Mesenchymal stem cell (in vitro differentiated cells and primary cell): ENCODE data around the gene NTPCR.

ENCODE experiments used
- DNase-seq: peaks from one replicate; pipeline ENCODE4 v3.0.0-alpha.2; 2013
- H2AFZ ChIP-seq: one replicate; pipeline ENCODE4 v1.6.1; 2013; ENCODE audit warnings: low read depth, mild to moderate bottlenecking, control low read depth, inconsistent platforms, low read length, moderate library complexity
- H2AK5ac ChIP-seq: 2 replicates; pipeline ENCODE4 v1.6.1; 2013; ENCODE audit warnings: low read length, moderate library complexity, mild to moderate bottlenecking, inconsistent platforms; ENCODE audit not compliant: severe bottlenecking
- H2BK120ac ChIP-seq: one replicate; pipeline ENCODE4 v1.6.1; 2013; ENCODE audit warnings: low read depth, mild to moderate bottlenecking, inconsistent platforms, low read length, moderate library complexity
- H2BK12ac ChIP-seq, 2 experiments: one replicate each; pipeline ENCODE4 v1.6.1; 2013; ENCODE audit warnings: inconsistent platforms in 2 of 2, low read length in 2 of 2, mild to moderate bottlenecking in 2 of 2, moderate library complexity in 2 of 2, control low read depth in 1 of 2
- H2BK15ac ChIP-seq: one replicate; pipeline ENCODE4 v1.6.1; 2013; ENCODE audit warnings: mild to moderate bottlenecking, low read depth, inconsistent platforms; ENCODE audit not compliant: poor library complexity, severe bottlenecking
- H2BK5ac ChIP-seq: 2 replicates; pipeline ENCODE4 v1.6.1; 2013; ENCODE audit warnings: low read depth, mild to moderate bottlenecking, low read length, control low read depth, inconsistent platforms; ENCODE audit not compliant: poor library complexity, severe bottlenecking
- H3K14ac ChIP-seq, 2 experiments: one replicate each; pipeline ENCODE4 v1.6.1; 2013; ENCODE audit warnings: inconsistent platforms in 2 of 2, low read length in 2 of 2, control low read depth in 1 of 2, mild to moderate bottlenecking in 1 of 2, moderate library complexity in 1 of 2
- H3K18ac ChIP-seq, 2 experiments: one replicate each; pipeline ENCODE4 v1.6.1; 2013; ENCODE audit warnings: inconsistent platforms in 2 of 2, low read length in 2 of 2, control low read depth in 1 of 2, low read depth in 1 of 2, mild to moderate bottlenecking in 1 of 2
- H3K23ac ChIP-seq, 2 experiments: one replicate each; pipeline ENCODE4 v1.6.1; 2013; ENCODE audit warnings: inconsistent platforms in 2 of 2, low read length in 2 of 2, mild to moderate bottlenecking in 2 of 2, moderate library complexity in 2 of 2, control low read depth in 1 of 2
- H3K27ac ChIP-seq: 2 replicates; pipeline ENCODE4 v1.5.1; 2013; ENCODE audit warnings: mild to moderate bottlenecking, moderate library complexity, low read length, control low read depth, inconsistent platforms; ENCODE audit not compliant: poor library complexity, severe bottlenecking
- H3K27me3 ChIP-seq, 2 experiments: 2 replicates each; pipeline versions ENCODE4 v1.6.1 to v1.7.0; 2013; ENCODE audit warnings: low read length in 2 of 2, mild to moderate bottlenecking in 2 of 2, moderate library complexity in 2 of 2, control low read depth in 1 of 2, inconsistent platforms in 1 of 2; ENCODE audit not compliant: control insufficient read depth in 1 of 2, insufficient read depth in 1 of 2
- H3K36me3 ChIP-seq, 2 experiments: 2 replicates each; pipeline versions ENCODE4 v1.6.1 to v1.7.0; 2013; ENCODE audit warnings: low read length in 2 of 2, control low read depth in 1 of 2, inconsistent platforms in 1 of 2, low read depth in 1 of 2, mild to moderate bottlenecking in 1 of 2; ENCODE audit not compliant: insufficient read depth in 2 of 2, control insufficient read depth in 1 of 2
- H3K4ac ChIP-seq, 2 experiments: one replicate each; pipeline ENCODE4 v1.6.1; 2013; ENCODE audit warnings: inconsistent platforms in 2 of 2, low read length in 2 of 2, mild to moderate bottlenecking in 2 of 2, moderate library complexity in 2 of 2, control low read depth in 1 of 2, low read depth in 1 of 2
- H3K4me1 ChIP-seq: 2 replicates; pipeline ENCODE4 v1.6.1; 2013; ENCODE audit warnings: low read depth, low read length, control low read depth; ENCODE audit not compliant: control insufficient read depth, insufficient read depth
- H3K4me2 ChIP-seq: 2 replicates; pipeline ENCODE4 v1.6.1; 2013; ENCODE audit warnings: low read length, mild to moderate bottlenecking, inconsistent platforms; ENCODE audit not compliant: poor library complexity, severe bottlenecking
- H3K4me3 ChIP-seq, 2 experiments: 2 replicates each; pipeline versions ENCODE4 v1.5.1 to v1.7.0; 2013; ENCODE audit warnings: low read length in 2 of 2, mild to moderate bottlenecking in 2 of 2, control low read depth in 1 of 2, low read depth in 1 of 2; ENCODE audit not compliant: insufficient read depth in 1 of 2
- H3K79me1 ChIP-seq: replicated peaks from 2 replicates; pipeline ENCODE4 v1.6.1; 2013; ENCODE audit warnings: mild to moderate bottlenecking, control low read depth, low read length, inconsistent platforms; ENCODE audit not compliant: poor library complexity, severe bottlenecking
- H3K9ac ChIP-seq: 2 replicates; pipeline ENCODE4 v1.7.0; 2013; ENCODE audit warnings: mild to moderate bottlenecking, low read length, moderate library complexity
- H3K9me3 ChIP-seq: 2 replicates; pipeline ENCODE4 v1.7.0; 2013; ENCODE audit warnings: mild to moderate bottlenecking, low read length; ENCODE audit not compliant: control insufficient read depth
- H4K8ac ChIP-seq: one replicate; pipeline ENCODE4 v1.6.1; 2013; ENCODE audit warnings: inconsistent platforms, mild to moderate bottlenecking, low read length, moderate library complexity
- H4K91ac ChIP-seq: one replicate; pipeline ENCODE4 v1.6.1; 2013; ENCODE audit warnings: mild to moderate bottlenecking, low read length, inconsistent platforms
- WGBS: methylation state at CpG from one replicate; pipeline ENCODE4 v1.1.7; 2013; ENCODE audit warnings: mixed read lengths; 5-methylcytosine and 5-hydroxymethylcytosine counted together

Gene NTPCR

GRCh38 chr1:232991238-232991637 is 40.8 kb downstream of the NTPCR start:
- Histone ChIP-seq H2BK120ac (no peak overlapping the region), H3K4me2 (no peak overlapping the region), H2BK15ac (no peak overlapping the region), H4K91ac (no peak overlapping the region), H3K36me3 (peaks cover 59 to 74% of the 10 kb centered on the region in 2 experiments), H3K14ac (no peak overlapping the region), H3K9me3 (peaks cover 14% of the 10 kb centered on the region), H2BK12ac (no peak overlapping the region), H3K79me1 (peaks cover 8% of the 10 kb centered on the region), H3K18ac (no peak overlapping the region), H3K23ac (peak overlapping the region in 1 of 2 experiments; percentile 43), H3K4me1 (peaks cover 7% of the 10 kb centered on the region), H2BK5ac (no peak overlapping the region), H3K27me3 (no peaks in the 10 kb centered on the region), H4K8ac (no peak overlapping the region), H2AFZ (no peak overlapping the region), H3K9ac (no peak overlapping the region), H2AK5ac (no peak overlapping the region), H3K27ac (no peak overlapping the region), H3K4ac (no peak overlapping the region), H3K4me3 (no peak overlapping the region)
- no peak for DNase-seq
- WGBS: 76% methylated on average over 4 of the region's 7 CpGs

DNA sequence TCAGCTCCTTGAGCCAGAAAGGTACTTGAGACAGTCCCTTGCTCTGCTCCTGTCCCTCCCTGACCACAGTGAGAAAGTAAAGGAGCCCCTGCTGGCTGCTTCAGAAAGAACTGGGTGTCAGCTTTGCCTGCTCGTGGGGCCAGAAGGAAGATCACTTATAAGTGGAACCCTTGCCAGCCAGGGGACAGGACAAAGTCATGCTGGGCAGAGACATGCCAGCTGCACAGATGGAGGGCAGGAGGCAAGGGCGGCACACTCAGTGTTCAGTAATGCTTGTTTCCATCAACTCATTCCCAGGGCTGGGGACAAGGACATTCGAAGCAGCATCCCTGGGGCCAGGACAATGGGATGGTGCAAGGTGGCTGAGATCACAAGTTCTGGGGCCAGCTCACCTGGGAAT is 41.8 kb downstream of the NTPCR start:
- H2BK120ac ChIP-seq: no peak overlapping the region
- H4K91ac ChIP-seq: no peak overlapping the region
- no peak overlapping the region for H2AFZ ChIP-seq
- DNase-seq: no peak
- H3K27me3 ChIP-seq: no peaks in the 10 kb centered on the region
- WGBS: 98% methylated on average over 3 of the region's 3 CpGs
- H3K4me2 ChIP-seq: no peak overlapping the region
- H2BK15ac ChIP-seq: no peak overlapping the region
- H3K27ac ChIP-seq: no peak overlapping the region
- H2BK5ac ChIP-seq: no peak overlapping the region
- H3K23ac ChIP-seq: no peak overlapping the region
- no peak overlapping the region for H3K9ac ChIP-seq
- H3K4ac ChIP-seq: no peak overlapping the region
- H2AK5ac ChIP-seq: no peak overlapping the region
- H3K4me1 ChIP-seq: peaks cover 7% of the 10 kb centered on the region
- no peak overlapping the region for H3K18ac ChIP-seq
- peaks cover 3% of the 10 kb centered on the region for H3K79me1 ChIP-seq
- peaks cover 53 to 76% of the 10 kb centered on the region in 2 experiments for H3K36me3 ChIP-seq
- H2BK12ac ChIP-seq: no peak overlapping the region
- H3K9me3 ChIP-seq: peaks cover 14% of the 10 kb centered on the region
- no peak overlapping the region for H3K4me3 ChIP-seq
- H3K14ac ChIP-seq: no peak overlapping the region
- H4K8ac ChIP-seq: no peak overlapping the region

DNA sequence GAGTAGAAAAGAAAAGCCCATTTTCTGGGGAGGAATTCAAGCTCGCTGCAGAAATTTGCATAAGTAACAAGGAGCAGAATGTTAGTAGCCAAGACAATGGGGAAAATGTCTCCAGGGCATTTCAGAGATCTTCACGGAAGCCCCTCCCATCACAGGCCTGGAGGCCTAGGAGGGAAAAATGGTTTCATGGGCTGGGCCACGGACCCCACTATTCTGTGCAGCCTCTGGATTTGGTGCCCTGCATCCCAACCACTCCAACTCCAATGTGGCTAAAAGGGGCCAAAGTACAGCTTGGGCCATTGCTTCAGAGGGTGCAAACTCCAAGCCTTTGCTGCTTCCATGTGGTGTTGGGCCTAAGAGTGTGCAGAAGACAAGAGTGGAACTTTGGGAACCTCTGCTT is 43.1 kb downstream of the NTPCR start:
- Histone ChIP-seq H3K4ac (no peak overlapping the region), H3K27ac (no peak overlapping the region), H3K9ac (no peak overlapping the region), H3K27me3 (no peaks in the 10 kb centered on the region), H3K18ac (no peak overlapping the region), H2BK120ac (no peak overlapping the region), H3K4me1 (peaks cover 3% of the 10 kb centered on the region), H2BK15ac (no peak overlapping the region), H4K91ac (no peak overlapping the region), H2AFZ (no peak overlapping the region), H2AK5ac (no peak overlapping the region), H3K79me1 (no peaks in the 10 kb centered on the region), H3K14ac (no peak overlapping the region), H3K4me3 (no peak overlapping the region), H3K9me3 (peaks cover 14% of the 10 kb centered on the region), H3K23ac (no peak overlapping the region), H4K8ac (no peak overlapping the region), H2BK5ac (no peak overlapping the region), H2BK12ac (no peak overlapping the region), H3K36me3 (peaks cover 62 to 80% of the 10 kb centered on the region in 2 experiments), H3K4me2 (no peak overlapping the region)
- 98% methylated on average over 3 of the region's 3 CpGs for WGBS
- no peak for DNase-seq

- H3K9me3 ChIP-seq: peaks cover 14% of the 10 kb centered on the region
- no peaks in the 10 kb centered on the region for H3K79me1 ChIP-seq
- no peak overlapping the region for H4K8ac ChIP-seq
- no peaks in the 10 kb centered on the region for H3K27me3 ChIP-seq
- H3K14ac ChIP-seq: no peak overlapping the region
- no peak overlapping the region for H2BK15ac ChIP-seq
- no peak overlapping the region for H3K9ac ChIP-seq
- no peak overlapping the region for H4K91ac ChIP-seq
- H3K4me3 ChIP-seq: no peak overlapping the region
- H3K4ac ChIP-seq: no peak overlapping the region
- peaks cover 66 to 86% of the 10 kb centered on the region in 2 experiments for H3K36me3 ChIP-seq
- H3K23ac ChIP-seq: no peak overlapping the region
- WGBS: 97% methylated on average over 2 of the region's 2 CpGs
- no peak overlapping the region for H2AK5ac ChIP-seq
- no peak overlapping the region for H2BK12ac ChIP-seq
- H2BK120ac ChIP-seq: no peak overlapping the region
- no peak overlapping the region for H3K4me2 ChIP-seq
- H3K27ac ChIP-seq: no peak overlapping the region
- no peak overlapping the region for H2BK5ac ChIP-seq
- no peak for DNase-seq
- no peak overlapping the region for H2AFZ ChIP-seq
- no peaks in the 10 kb centered on the region for H3K4me1 ChIP-seq
- H3K18ac ChIP-seq: no peak overlapping the region
Measured at GRCh38 chr1:232995189-232995588, 44.8 kb downstream of the NTPCR start.
